Stimulated activated CD8-positive, alpha-beta memory T cell treated with anti-CD3 and anti-CD28 coated beads, Interleukin-12 subunit alpha, Interleukin-12 subunit beta, amount 100 ng/mL, for 4 hours (primary cell): ENCODE results near the gene CDA.

Experiments used
- DNase-seq: peaks from one replicate; pipeline ENCODE4 v3.0.0-alpha.2; 2020; ENCODE audit warnings: low read depth

Gene CDA

DNA sequence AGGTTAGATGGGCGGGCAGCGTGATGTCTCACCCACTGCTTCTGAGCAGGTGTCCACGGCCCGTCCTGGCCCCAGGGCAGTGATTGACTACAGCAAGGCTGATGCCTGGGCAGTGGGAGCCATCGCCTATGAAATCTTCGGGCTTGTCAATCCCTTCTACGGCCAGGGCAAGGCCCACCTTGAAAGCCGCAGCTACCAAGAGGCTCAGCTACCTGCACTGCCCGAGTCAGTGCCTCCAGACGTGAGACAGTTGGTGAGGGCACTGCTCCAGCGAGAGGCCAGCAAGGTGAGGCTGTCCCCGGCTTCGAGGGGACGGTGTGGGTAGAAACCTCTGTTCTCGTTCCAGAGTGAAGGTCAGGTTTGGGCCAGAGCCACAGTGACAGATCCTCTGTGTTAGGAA is 60.0 kb downstream of the CDA start:
- DNase-seq: no peak

DNA sequence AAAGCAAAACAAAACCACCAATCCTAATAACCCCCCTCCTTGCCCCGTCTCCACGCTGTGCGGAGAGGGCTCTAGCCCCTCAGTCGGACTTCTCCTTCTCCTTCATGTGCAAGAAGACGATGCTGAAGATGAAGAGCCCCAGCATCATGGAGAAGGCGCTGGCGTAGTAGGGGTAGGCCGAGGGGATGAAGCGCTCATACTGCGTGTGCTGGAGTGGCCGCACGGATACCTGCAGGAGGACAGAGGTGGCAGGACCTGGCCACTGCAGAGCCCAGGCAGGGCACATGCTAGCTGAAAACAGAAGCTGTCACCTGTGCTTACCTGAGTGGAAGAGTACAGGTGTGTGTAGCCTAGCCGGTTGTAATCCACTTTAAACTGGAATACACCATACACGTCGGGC is 63.4 kb downstream of the CDA start:
- DNase-seq: no peak

DNA sequence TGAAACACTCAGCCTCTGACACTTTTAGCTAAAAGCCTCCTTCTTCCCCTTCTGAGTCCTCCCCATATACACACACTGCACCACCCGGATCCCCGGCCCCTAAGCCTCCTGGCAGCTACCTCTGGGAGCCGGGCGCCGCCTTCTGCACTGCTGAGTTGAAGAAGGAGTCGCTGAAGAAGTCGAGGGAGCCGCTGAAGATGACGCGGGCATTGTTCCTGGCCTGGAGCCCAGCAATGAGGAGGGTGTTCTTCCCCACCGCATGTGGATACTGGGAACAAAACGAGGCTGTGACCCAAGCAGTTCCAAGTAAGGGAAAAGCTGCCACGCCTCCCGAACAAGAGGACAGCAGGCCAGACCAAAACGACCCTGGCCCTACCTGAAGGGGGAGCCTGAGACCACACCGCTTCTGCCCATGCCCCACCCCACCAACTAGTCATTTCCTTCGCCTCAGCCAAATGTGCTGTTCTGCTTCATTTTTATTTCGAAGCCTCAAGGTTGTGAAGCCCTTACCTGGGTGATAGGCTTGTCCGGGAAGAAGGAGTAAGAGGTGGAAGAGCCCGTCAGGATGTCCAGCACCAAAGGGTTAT is 65.3 kb downstream of the CDA start:
- no peak for DNase-seq

DNA sequence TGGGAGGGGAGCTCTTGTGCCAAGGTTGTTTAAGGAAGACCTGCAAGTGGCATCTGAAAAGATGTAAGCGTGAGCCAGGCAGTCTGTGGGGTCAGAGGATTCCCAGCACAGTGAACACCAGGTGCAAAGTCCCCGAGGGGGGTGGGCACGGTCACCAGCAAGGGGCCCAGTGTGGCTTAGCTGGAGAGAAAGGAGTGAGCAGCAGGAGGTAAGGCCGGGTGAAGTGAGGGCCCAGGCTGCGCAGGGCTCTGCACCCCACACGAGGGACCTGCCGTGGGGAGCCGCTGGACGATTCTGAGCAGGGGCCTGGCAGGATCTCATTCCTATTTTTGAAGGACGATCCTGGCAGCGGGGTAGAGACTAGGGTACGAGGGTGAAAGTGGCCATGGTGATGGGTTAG is 68.1 kb downstream of the CDA start:
- no peak for DNase-seq

DNA sequence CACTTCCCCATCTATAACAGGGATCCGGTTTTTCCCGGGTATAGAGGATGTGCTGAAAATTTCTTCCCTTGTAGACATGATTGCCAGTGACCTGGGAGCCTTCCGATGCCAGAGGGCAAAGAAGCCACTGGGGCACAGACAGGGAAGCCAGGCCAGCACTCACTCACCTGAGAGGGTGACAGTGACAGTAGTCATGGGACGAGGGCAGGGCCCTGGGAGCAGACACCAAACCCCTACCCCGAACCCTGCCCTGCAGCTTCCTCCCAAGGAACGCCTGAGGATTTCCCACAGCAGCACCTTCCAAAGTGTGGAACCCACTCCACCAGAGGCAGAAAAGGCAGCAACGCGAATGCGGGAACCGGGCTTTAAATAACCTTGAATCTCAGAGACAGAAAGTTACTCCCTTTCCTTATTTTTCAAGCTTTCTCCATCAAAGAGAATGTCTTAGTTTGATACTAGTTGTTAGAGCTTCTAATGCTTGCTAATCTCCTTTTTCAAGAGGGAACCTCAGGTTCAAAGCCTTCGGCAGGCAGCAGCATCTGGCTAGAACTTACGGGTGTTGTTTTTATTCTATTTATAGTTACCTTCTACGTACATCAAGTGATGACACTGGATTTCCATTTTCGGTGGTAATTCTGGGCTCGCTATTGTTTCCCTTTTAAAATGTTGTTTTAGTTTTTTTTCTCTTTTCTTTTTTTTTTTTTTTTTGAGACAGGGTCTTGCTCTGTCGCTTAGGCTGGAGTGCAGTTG is 69.4 kb downstream of the CDA start:
- no peak for DNase-seq

DNA sequence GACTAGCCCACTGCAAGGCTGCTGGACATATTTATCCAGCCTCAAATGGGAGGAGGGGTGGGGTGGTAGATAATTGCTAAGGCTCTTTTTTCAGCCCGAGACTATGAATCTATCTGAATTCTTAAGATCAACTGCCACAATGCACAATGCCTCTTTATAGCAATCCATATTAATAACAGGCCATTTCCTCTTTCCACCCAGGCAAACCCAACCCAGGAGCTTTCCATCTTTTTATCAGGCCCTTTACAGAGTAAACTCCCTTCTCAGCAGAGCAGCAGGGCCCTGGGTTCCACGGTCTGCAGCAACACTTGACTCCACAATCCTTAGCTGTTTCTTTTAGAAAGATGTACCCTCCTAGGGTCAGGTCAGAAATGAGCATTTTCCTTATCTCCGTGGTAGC is 71.5 kb downstream of the CDA start:
- DNase-seq: no peak

DNA sequence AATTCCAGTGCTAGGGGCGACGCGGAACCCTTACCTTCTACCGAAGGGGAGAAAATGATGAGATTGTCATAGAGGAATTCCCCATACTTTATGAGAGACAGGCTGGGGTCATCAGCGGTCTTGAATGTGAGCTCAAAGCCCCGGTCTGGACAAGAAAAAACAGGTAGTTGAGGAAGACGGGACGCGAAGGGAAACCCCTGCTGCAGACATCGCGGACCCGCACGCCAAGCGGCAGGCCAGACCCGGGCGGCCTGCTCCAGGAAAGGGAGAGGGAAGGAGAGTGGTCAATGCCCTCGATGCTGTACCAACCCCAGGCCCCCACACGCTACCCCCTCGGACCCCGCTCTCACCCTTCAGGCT is 71.9 kb downstream of the CDA start:
- no peak for DNase-seq

DNA sequence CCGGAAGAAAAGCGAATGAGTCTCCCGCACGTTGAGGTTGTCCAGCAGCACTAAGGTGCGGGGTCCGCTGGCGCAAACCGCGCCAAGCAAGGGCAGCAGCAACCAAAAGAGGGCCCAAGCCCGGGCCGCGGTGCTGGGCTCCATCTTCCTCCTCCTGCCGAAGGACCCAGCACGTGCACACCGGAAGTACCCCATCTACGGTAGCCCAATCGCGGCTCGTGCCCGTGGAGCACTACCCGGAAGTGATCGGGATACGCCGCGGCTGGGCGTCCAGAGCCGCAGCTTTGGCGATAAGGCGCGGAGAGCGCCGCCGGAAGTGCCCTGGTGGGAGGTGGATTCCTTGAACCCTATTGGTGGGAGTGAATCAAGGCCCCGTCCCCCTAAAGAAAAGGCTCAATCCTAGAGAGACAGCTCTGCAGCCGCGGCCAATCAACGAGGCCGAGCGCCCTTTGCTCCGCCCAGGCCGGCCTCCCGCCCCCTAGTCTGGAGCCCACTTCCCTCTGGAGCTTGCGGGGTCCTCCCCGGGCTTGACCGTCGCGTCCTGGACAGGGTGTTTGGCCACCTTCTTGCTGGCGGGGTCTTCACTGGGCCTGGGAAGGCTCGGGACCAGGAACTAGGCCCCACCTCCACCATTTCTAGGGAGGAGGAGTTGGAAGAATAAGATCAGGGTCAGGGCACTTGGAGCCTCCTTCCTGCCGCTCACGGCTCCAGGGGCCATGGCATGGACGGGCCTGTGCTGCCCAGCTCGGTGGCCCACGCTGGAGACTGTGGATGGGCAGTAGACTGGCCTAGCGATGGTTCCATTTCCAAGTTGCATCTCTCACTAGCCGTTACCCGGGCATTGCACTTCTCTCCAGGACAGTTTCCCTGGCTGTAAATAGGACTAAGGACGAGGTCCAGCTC is 72.6 kb downstream of the CDA start, which contains the start of gene DDOST:
Gene DDOST, minus strand, starts transcription at position 163 of the 903 bp plus-strand sequence. Its CDS starts 19 bp downstream, at position 144.
- DNase-seq: peak; percentile 90

DNA sequence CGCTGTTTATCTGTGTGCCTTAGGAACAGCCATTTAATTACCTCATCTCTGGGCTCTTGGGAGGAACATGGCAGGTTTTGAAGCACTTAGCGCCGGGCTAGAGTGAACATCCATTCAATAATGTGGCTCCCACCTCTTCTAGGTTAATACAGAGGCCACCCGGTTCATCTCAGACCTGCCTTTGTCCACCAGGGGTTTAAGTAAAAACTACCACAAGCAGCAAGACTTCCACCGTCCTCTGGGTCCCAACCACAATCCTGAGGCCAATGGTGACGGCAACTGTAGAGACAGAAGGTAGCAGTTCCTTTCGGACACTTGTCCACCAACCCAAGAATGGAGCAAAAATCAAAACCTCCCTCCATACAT is 73.2 kb downstream of the CDA start:
- no peak for DNase-seq

DNA sequence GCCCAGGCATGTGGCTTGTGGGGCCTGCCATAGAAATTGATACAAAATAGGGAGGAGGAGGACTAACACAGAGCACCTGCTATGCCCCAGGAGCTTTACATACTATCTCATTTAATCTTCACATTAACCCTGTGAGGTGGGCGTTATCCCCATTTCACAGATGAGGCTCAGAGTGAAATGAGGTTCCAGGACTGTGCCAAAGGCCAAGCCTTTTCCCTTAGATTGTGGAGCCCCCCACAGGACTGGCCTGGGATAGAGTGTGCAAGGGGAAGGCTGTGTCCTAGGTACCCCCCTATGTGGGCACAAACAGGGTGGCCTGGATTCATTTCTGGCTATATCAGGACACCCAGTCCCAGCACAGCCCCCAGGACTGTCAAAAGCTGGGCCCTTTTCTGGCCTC is 74.5 kb downstream of the CDA start:
- no peak for DNase-seq

DNA sequence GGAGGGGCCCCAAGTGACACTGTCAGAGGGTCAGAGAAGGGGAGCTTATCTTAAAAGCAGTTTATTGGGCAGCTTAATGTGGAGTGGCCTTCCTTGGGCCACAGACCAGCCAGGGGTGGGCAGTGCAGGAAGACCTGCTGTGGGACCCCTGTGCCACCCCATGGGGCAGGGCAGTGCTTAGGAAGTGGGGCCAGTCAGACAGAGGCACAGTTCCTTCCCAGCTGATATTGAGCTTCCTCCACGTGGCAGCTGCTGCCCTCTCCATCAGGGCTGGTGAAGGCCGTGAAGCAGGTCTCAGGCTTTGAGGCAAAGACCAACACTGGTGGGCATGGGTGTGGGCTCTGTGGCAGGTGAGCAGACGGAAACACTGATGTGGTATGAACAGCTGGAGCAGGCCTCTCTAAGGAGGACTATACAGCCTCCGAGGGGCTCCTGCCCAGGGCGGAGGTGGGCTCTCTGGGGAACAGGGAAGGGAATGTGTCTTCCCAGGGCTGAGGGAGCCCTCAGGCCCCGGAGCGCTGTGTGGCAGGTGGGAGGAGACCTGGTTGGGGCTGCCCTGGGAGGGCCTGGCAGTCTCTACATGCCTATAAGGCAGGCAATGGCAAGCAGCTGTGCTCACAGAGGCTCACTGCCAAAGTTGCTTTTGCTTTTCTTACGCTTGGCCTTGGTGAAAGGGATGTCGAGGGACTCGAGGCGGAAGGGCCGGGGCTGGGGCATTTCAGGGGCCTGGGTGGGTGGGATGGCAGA is 75.2 kb downstream of the CDA start:
- no peak for DNase-seq

DNA sequence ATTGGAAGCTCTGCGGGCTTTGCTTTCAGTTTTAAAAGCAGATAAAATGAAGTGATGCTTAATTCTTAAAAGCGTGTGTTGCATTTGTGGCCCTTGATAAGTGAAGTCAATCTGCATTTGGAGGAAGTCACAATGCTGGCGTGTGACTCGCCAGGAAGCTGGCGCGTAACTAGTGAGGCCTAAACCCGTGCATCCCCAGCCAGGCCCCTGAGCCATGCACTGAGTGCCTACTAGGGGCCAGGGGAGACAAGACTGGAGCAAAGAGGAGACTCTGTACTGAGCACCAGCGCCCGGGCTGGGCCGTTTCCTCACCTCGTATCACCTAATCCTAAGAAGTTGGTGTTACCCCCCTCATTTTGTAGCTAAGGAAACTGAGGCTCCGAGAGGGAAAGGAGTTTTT is 76.8 kb downstream of the CDA start:
- DNase-seq: no peak

DNA sequence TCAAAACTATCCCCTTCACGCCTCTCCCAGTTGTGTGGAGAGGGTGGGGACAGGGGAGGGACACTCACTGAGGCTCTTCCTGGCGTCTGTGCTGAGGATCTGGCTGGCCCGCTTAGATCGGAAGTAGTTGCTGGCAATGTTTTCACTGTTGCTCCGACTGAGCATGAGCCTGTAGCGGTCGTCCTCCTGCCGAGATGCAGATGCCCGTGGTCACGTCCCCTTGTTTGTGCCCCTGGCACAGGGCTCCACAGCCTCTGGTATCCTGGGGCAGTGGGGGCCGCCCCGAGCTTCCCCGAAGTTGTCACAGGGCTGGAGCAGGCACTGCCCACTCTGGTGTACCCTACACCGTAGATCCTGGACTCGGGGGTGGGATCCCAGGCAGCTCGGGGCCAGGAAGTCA is 77.2 kb downstream of the CDA start:
- no peak for DNase-seq

DNA sequence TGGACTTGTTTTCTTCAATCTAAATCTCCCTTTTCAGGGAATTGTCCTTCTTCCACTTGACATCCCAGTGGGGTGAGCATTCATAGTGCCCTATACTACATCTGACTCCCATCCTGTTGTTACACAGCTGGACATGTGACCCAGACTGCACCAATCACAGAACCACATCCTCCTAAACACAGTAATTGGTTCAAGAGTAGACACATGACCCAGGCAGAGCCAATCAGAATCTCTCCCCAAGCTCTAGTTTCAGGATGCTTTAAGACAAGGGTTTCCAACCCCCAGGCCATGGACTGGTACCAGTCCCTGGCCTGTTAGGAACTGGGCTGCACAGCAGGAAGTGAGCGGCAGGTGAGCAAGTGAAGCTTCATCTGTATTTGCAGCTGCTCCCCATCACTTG is 77.9 kb downstream of the CDA start:
- DNase-seq: no peak
